Right hindlimb (tissue), 1 donor: ENCODE data around the gene USP53.
"Not testable (repeated sequence)": the region's sequence is repeated elsewhere in the genome, so short reads cannot be mapped to it uniquely, and the experiment has no call there.

Experiments used
- DNase-seq: peaks from one replicate; pipeline ENCODE4 v3.0.0-alpha.2; 2018

Gene USP53

DNA sequence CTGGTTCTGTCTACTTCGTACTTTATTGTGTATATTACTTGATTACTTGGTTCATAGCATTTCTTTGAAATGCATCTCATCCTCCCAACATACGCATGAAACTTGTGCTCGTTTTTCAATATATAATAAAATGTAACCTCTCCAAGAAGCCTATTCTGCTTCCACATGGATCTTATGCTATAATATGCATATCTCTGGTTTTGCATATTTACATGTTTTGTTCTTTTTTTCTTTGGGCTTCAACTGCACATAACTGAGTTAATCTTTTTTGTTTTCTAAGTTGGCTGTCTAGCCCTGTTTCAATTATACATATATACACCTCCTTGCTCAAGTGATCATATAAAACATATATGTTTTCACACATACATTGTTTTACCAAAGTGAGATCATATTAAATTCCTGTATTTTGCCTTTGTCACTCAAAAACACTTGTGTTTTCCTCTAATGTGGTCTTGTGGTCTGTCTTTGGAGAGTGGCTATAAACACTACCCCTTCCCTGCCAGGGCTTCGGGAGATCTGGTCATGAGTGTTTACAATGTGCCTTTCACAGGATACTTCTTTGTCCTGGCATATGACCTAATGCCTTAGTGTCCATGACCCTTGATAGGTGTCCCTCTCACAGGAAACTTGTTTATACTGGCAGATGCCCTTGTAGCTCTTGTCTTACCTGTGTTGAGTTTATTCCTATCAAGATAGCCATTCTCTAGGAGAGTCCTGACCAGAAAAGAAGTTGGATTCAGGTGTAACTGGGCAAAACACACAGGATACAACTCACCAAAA is 17.6 kb downstream of the USP53 start:
- DNase-seq = no peak

DNA sequence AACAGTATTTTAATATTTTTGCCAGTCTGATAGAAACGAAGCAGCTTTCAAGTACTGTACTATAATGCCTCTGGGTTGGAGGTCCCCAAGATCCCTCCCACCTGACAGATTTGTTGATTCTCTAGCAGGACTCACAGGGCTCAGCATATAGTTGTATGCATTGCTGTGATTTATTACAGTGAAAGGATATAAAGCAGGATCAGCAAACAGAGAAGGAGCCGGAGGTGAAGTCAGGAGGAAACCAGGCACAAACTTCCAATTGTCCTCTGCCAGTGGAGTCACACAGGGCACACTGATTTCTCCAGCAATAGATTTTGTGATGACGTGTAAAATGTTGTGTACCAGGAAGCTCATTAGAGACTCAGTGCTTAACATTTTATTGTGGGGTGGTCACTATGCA is 19.0 kb downstream of the USP53 start:
- DNase-seq = no peak

DNA sequence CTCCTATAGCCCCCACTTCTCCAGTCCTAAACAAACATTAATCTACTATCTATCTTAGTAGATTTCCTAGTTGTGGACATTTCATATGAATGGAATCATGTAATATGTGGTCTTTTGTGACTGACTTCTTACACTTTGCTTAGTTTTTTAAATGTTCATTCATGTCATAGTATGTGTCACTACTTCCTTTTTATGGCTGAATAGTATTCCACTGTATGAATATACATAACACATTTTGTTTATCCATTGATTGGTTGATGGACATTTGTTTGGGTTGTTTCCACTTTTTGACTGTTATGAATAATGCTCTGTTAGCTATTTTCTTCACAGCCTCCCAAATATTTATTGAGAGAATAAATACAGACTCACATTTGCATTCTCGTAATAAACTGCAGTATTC is 19.8 kb downstream of the USP53 start:
- DNase-seq = no peak

DNA sequence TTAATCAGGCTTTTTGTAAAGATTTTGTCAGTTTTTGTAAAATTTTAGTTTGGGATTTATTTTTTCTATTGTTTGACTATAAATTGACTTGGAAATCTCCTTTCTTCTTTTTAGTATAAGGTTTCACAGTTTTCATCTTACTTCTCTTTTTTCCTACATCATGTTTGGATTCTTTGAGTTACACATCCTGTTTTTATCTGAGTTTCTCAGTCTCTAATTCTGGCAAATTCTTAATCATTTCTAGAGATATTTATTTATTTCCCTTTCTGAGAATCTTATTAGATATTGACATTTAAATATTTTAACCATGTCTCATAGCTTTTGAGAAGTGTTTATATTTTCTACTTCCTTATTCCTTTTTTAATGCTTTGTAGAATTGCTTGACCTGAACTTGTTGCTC is 20.7 kb downstream of the USP53 start:
- no peak for DNase-seq

DNA sequence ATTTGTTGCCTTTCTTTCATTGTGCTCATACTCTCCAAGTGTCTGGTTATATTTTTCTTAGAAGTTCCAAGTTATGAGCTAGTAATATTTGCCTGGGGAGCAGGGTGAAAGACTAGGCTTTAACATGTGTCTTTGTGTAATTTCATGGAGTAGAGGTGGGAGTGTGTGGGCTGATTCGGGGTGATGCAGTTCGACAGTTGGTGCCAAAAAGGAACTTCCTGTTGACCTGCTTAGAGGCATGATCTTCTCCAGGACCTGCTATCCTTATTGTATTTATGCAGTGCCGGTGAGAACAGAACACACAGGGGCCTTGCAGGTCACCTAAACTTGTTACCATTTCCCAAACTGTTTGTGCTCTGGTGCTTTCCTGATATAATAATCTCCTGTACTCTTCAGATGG is 21.2 kb downstream of the USP53 start:
- DNase-seq = no peak

DNA sequence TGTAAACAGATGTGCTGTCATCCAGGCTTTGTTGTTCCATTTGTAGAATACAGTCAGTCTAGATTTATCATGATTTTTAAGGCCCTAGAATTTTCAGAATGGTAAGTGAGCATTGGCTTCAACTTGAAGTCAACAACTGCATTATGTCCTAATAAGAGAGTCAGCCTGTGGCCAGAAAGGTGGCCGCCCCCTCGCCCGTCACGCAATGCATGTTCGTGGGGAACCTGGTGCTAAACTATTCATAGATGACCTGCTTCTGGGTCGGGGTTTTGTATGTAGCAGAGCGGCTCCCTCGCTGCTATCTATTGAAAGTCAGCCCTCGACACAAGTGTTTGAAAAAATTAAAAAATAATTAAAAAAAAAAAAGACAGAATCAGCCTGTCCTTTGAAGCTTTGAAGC is 24.7 kb downstream of the USP53 start:
- no peak for DNase-seq

DNA sequence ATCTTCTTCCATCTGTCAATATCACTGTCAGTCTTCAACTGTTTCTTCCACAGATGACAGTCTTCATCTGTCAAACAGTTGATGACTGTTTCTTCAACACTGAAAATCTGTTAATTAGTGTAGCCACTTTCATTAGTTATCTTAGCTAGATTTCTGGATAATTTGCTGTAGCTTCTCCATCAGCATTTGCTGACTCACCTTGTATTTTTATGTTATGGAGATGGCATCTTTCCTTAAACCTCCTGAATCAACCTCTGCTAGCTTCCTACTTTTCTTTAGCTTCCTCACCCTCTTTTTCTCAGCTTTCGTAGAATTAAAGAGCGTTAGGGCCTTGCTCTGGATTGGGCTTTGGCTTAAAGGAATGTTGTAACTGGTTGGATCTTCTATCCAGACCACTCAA is 25.1 kb downstream of the USP53 start:
- no peak for DNase-seq

DNA sequence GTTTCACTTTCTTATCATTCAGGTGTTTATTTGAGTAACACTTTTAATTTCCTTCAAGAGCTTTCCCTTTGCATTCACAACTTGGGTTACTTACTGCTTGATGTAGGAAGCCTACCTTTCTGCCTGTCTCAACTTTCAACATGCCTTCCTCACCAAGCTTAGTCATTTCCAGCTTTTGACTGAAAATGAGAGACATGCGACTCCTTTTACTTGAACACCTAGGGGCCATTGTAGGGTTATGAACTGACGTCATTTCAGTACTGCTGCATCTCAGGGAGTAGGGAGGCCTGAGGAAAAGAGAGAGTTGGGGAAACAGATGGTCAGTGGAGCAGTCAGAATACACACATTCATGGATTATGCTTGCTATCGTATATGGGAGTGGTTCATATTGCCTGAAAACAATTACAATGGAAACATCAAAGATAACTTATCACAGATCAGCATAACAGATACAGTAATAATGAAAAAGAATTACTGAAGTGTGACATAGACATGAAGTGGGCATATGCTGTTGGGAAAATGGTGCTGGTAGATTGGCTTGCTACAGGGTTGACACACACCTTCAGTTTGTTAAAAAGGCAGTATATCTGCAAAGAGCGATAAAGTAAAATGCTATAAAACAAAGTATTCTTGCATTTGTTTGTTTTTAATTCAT is 25.7 kb downstream of the USP53 start:
- no peak for DNase-seq

DNA sequence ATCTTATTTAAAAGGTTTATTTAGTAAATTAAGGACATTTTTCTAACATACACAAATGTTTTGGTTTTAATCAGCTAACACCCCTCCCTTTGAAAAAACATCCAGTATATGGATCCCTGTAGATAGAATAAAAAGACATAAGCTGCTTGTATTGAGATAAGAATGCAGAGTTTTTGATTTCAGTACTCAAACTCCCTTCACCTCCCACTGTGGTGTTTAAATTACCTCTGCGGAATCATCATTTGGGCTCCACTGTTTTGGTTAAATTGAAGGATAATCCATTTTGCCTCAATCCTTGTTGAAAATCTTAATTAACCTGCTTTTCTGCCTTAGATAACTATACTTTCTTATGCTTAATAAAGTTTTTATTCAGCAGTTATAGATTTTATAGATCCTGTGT is 27.6 kb downstream of the USP53 start:
- no peak for DNase-seq

DNA sequence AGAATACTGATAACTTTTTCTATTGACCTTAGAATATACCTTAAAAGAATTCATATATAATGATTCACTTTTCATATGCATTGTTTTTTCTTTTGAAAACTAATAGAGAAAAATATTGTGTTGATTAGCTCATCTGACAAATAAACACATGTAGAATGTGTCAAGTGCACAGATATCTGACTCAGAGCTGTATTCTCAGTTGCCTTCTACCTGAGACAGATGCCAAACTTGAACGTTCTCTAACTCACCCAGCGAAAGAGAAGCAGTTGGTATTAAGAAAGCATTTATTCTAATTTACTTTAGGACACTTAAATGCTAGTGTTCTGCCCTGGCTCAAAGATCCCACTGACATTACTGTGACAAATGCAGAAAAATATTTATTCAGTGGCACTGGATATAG is 28.1 kb downstream of the USP53 start:
- no peak for DNase-seq

DNA sequence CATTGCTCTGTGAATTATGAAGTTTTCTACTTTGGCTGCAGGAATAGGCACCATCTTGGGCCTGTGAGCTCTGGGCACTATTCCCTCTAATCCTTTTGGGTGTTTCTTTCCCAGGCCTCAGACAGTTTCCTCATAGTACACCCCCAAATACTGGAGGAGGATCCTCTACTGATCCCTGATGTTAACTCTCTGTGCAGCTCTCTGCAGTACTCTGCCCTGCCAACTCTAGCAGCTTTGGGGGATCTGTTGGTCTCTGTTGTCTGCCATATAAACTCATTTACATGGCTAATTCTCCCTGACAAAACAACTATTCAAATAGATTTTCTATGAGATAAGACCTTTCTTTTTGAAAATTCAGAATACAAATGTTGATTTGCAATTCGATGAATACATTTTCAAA is 29.9 kb downstream of the USP53 start:
- no peak for DNase-seq

DNA sequence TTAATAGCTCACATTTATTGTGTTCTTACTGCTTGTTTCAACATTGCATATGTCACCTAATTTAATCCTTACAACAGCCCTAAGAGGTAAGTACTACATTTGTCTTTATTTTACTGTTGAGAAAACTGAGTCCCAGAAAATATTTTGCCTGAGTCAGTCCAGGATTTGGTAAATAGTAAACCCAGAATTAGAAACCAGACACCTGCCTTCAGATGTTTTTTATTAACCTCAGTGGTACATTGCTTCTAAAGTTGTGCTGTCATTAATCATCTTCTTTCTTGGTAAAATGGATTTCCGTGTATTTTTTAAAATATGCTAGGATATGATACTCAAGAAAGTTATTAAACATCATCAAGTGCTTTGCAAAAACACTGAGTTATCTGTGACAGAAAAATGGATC is 31.4 kb downstream of the USP53 start:
- no peak for DNase-seq

DNA sequence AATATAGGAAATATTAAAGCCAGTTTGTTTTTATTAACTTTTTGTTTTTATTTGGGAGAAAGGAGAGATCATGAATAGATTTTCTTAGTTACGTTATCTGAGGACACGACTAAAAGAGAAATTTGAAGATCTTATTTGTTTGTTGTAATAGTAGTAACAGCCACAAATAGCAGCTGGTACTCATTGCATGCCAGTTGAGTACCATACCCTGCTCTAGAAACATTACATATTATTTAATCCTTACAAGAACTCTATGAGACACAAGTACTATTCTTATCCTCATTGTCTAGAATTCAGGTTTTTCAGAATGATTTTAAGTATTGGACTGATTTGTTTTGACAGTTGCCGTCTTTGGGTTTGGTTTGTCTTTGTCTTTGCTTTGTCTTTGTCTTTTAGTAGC is 31.8 kb downstream of the USP53 start:
- no peak for DNase-seq

DNA sequence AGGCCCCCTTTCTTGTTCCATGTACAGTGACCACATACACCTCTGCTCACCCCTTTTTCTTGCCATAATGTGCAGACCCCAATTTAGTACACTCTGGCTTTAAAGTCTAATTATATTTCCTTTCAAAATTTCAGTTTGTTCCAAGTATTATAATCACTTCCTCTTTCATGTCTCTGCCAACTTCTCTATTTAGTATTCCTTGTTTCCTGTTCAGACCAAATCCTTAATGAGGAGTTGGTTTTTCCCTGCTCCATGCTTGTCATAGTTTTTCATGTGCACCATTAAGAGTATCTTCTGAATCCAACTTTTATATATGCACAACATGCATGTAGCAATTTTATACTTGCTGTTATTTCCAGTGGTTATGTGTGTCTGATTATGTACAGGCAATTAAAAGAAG is 32.3 kb downstream of the USP53 start:
- no peak for DNase-seq

DNA sequence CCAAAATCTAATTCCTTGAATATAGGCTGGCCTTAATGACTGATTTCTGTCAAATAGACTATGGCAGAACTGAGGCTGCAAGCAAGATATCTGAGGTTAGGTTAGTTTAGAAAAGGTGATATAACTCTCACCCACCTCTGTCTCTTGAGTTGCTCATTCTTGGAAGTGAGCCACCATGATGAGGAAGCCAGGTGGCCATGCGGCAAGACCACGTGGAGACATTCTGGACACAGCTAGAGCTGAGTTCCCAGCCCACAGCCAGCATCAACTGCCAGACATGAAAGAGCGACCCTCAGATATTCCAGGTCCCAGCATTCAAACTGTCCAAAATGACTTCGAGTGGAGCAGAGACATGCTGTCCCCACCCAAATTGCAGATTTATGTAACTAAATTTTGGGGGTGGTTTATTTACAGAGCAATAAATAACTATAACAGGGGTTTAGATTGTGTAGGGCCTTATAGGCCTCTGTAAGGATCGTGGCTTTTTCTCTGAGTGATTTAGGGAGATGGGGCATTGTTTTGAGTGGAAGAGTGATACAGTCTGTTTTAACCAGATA is 33.7 kb downstream of the USP53 start:
- no peak for DNase-seq

DNA sequence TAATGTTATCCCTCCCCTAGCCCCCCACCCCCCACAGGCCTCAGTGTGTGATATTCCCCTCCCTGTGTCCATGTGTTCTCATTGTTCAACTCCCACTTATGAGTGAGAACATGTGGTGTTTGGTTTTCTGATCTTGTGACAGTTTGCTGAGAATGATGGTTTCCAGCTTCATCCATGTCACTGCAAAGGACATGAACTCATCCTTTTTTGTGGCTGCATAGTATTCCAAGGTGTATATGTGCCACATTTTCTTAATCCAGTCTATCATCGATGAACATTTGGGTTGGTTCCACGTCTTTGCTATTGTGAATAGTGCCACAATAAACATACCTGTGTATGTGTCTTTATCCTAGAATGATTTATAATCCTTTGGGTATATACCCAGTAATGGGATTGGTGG is 38.5 kb downstream of the USP53 start:
- not testable (repeated sequence) for DNase-seq

DNA sequence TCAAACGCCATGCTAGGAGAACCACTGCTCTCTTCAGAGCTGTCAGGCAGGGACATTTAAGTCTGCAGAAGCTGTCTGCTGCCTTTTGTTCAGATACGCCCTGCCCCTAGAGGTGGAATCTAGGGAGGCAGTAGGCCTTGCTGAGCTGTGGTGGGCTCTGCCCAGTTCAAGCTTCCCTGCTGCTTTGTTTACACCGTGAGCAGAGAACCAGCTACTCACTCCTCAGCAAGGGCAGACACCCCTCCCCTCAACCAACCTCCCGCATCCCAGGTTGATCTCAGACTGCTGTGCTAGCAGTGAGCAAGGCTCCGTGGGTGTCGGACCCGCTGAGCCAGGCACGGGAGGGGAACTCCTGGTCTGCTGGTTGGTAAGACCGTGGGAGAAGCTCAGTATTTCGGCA is 42.7 kb downstream of the USP53 start:
- not testable (repeated sequence) for DNase-seq

DNA sequence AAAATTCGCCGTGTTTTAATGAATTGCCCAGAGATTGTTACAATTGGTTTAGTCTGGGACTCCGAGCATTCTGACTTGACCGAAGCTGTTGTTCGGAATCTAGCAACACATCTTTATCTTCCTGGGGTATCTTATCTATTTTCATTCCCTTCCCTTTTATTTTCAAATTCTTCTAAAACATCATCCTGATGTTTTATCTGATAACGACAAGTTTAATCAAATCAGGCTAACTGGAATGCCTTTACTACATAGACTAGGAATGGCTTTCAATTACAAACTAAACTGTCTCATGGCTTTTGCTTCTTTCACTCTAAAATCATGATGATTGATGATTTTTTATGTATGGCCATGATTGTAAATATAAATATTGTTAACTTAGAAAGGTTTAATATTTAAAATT is 48.0 kb downstream of the USP53 start:
- DNase-seq = no peak

DNA sequence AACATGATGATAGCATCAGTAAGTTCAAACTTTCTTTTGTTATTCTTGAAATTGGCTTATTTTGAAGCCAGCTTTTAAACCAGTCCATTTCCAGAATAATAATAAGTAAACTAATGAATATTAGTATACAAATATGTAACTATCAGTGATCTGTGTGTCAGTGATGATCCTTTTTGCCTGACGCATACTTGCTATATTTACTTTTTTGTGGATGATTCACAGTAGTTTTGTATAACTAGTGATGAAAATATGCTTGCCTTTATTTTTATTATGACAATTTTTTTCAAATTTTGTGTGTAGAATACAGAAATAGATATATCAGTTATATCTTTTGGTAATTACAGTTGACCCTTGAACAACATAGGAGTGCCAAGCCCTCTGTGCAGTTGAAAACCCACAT is 49.5 kb downstream of the USP53 start:
- DNase-seq = no peak

DNA sequence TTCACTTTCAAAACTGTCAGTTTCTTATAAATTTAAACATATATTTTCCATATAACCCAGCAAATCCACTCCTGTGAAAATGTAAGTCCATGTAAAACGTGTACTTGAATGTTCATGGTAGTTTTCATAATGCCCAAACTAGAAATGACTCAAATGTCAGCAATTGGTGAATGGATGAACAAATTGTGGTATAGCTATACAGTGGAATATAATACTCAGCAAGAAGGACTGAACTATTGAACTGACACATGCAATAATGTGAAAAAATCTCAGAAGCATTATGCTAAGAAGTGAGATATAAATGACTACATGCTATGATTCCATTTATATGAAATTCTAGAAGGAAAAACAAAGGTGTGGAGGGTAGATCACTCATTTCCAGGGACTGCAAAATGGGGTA is 52.2 kb downstream of the USP53 start:
- no peak for DNase-seq

DNA sequence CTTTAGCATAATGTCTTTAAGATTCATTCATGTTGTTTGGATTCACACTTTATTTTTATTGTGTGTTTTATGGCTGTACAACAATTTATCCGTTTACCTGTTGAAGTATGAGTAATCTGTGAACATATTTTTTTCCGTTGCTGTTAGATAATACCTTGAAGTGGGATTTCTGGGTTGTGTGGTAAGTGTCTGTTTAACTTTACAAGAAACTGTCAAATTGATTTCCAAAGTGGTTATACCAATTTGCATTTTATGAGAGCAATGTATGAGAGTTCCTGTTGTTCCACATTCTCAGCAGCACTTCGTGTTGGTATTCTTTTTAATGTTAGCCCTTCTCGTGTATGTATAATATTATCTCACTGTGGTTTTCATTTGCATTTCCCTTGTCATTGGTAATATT is 53.6 kb downstream of the USP53 start:
- DNase-seq = no peak

DNA sequence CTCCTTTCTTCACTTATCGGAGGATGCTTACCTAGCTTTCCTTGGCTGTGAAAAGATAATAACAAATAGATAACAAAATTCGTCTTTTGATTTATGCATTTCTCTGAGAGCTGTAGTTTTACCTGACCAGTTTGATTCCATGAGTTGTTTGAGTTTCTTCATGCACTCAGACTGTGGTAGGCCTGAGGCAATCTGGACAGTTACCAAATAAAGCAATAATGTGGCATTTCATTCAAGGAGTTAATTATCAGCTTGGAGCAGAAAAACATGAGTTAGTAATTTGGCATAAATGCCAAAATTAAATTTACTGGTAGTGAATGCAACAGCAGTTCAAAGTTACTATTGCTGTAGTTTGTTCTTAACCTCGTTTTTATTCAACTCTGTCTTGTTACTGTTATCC is 56.0 kb downstream of the USP53 start:
- DNase-seq = no peak

DNA sequence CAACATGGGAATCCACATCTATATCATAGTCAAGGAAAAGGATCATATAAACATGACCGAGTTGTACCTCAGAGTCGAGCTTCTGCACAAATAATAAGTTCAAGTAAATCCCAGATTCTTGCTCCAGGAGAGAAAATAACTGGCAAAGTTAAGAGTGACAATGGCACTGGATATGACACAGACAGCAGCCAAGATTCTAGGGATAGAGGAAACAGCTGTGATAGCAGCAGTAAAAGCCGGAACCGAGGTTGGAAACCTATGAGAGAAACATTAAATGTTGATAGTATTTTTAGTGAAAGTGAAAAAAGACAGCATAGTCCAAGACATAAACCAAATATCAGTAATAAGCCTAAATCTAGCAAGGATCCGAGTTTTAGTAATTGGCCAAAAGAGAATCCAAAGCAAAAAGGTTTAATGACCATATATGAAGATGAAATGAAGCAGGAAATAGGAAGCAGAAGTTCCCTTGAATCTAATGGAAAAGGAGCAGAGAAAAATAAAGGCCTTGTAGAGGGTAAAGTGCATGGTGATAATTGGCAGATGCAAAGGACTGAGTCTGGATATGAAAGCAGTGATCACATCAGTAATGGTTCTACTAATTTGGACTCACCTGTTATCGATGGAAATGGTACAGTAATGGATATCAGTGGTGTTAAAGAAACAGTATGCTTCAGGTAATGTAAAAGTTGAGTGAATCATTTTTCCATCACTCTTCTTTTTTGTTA is 59.0 kb downstream of the USP53 start:
- no peak for DNase-seq

DNA sequence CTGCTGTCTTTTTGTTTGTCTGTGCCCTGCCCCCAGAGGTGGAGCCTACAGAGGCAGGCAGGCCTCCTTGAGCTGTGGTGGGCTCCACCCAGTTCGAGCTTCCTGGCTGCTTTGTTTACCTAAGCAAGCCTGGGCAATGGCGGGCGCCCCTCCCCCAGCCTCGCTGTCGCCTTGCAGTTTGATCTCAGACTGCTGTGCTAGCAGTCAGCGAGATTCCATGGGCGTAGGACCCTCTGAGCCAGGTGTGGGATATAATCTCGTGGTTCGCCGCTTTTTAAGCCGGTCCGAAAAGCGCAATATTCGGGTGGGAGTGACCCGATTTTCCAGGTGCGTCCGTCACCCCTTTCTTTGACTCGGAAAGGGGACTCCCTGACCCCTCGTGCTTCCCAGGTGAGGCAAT is 67.0 kb downstream of the USP53 start:
- DNase-seq = not testable (repeated sequence)
